Prostate gland (tissue), 2 donors: ENCODE measurements around the gene RSPH4A. TPM values are rescaled to one million over a fixed set of nuclear protein-coding genes. Genes with fewer than 3 reads are reported as not detected.

Experiments used
- DNase-seq: peaks from one replicate; pipeline ENCODE4 v3.0.0-alpha.2; 2019; ENCODE audit warnings: low spot score
- H3K27ac ChIP-seq, 2 donors: fragments of 200-600 bp; sonication (generic); 2 replicates each; pipeline ENCODE4 v1.5.1; 2017 to 2019
- H3K27me3 ChIP-seq: fragments of 200-600 bp; sonication (generic); replicated peaks from 2 replicates; pipeline ENCODE4 v1.5.1; 2019; ENCODE audit not compliant: insufficient read depth
- H3K36me3 ChIP-seq, 2 donors: fragments of 200-600 bp; sonication (generic); 1 replicate in 1 of 2; 2 replicates in 1 of 2; pipeline versions ENCODE4 v1.5.1 to v1.8.1; 2017 to 2019
- H3K4me1 ChIP-seq: fragments of 200-600 bp; sonication (generic); replicated peaks from 2 replicates; pipeline ENCODE4 v1.5.1; 2019
- H3K4me3 ChIP-seq, 2 donors: fragments of 200-600 bp; sonication (generic); 2 replicates each; pipeline ENCODE4 v1.5.1; 2017 to 2019
- H3K9me3 ChIP-seq: fragments of 200-600 bp; sonication (generic); 2 replicates; pipeline ENCODE4 v1.5.1; 2017
- CTCF ChIP-seq, 4 experiments: fragments of 200-600 bp in 2 of 4; fragments of 450-650 bp in 2 of 4; sonication (generic) in 2 of 4; IDR thresholded peaks; 1 replicate in 3 of 4; 2 replicates in 1 of 4; pipeline ENCODE4 v1.5.1; 2016 to 2019; ENCODE audit warnings: antibody characterized with exemption in 4 of 4, mild to moderate bottlenecking in 2 of 4, moderate library complexity in 2 of 4
- POLR2A ChIP-seq: fragments of 450-650 bp; IDR thresholded peaks from one replicate; pipeline ENCODE4 v1.6.1; 2016; ENCODE audit warnings: antibody characterized with exemption, mild to moderate bottlenecking
- POLR2AphosphoS5 ChIP-seq: sonication (generic); formaldehyde crosslinking; IDR thresholded peaks from one replicate; pipeline ENCODE4 v1.6.1; 2017; ENCODE audit warnings: antibody characterized with exemption
- WGBS: methylation state at CpG from one replicate; pipeline ENCODE4 v1.1.5; 2018; 5-methylcytosine and 5-hydroxymethylcytosine counted together
- intact Hi-C: fragments of 100-400 bp; cut with DNase I; formaldehyde crosslinking; loops from one replicate; pipeline ENCODE4 v1.14.2; 2022
- total RNA-seq, 2 donors: library from RNA; depleted of rRNA; stranded (reverse); fragments of >200 nt; gene quantifications; one replicate each; pipeline ENCODE4 v1.1.0, GENCODE V29; 2016

RSPH4A gene
- total RNA-seq, 2 donors from 2014 or later, result 0.23 to 1.5 TPM

GRCh38 chr6:116676021-116676420 lies 59.7 kb downstream of the RSPH4A start:
- H3K27ac ChIP-seq, result no peak overlapping the region
- intact Hi-C loops, result no loop called here
- no peaks in the 10 kb centered on the region for H3K27me3 ChIP-seq
- H3K9me3 ChIP-seq, result no peaks in the 10 kb centered on the region
- no peaks in the 10 kb centered on the region for H3K4me1 ChIP-seq
- no peak overlapping the region for H3K4me3 ChIP-seq
- no peaks in the 10 kb centered on the region for H3K36me3 ChIP-seq
- TF ChIP-seq CTCF (IDR thresholded peaks at IDR 0.05) (no peak), POLR2A (no peak), POLR2AphosphoS5 (no peak)
- DNase-seq, result no peak
- 82% methylated on average over 1 of the region's 1 CpG for WGBS

- TF ChIP-seq CTCF (IDR thresholded peaks at IDR 0.05) (peak in 2 of 4 experiments; percentile 16 to 27), POLR2AphosphoS5 (peak; percentile 84), POLR2A (peak; percentile 81)
Observed at GRCh38 chr6:116680880-116681672, 64.8 kb downstream of the RSPH4A start, which contains the start of gene KPNA5. Gene KPNA5 (plus strand): TSS chr6:116681211. CDS start chr6:116681335, 124 bp downstream.

GRCh38 chr6:116682334-116682712 lies 66.0 kb downstream of the RSPH4A start:
- no peaks in the 10 kb centered on the region for H3K36me3 ChIP-seq
- no peaks in the 10 kb centered on the region for H3K27me3 ChIP-seq
- peaks cover 3% of the 10 kb centered on the region for H3K4me1 ChIP-seq
- H3K27ac ChIP-seq, result no peak overlapping the region
- peak overlapping the region; percentile 66 to 67 for H3K4me3 ChIP-seq
- TF ChIP-seq POLR2AphosphoS5, result no peak
- no peak for TF ChIP-seq CTCF (IDR thresholded peaks at IDR 0.05)
- no peak for TF ChIP-seq POLR2A
- H3K9me3 ChIP-seq, result no peaks in the 10 kb centered on the region
- intact Hi-C loops, result loop anchor here (10.0 kb wide), 1 partner anchor 408 kb away; the partner anchor contains the start of gene TSPYL1
- 63% methylated on average over 5 of the region's 5 CpGs for WGBS
- DNase-seq, result no peak

More at GRCh38 chr6:116680880-116681672, 64.8 kb downstream of the RSPH4A start, which contains the start of gene KPNA5:
- intact Hi-C loops, result loop anchor here (10.0 kb wide), 1 partner anchor 406 kb away; the partner anchor contains the start of gene TSPYL1
- Histone ChIP-seq H3K27ac (peak within 1 kb of the TSS; percentile 90 to 95), H3K9me3 (no peaks in the 10 kb centered on the region), H3K36me3 (no peaks in the 10 kb centered on the region), H3K27me3 (no peaks in the 10 kb centered on the region), H3K4me1 (peaks cover 3% of the 10 kb centered on the region), H3K4me3 (peak within 1 kb of the TSS; percentile 66 to 67)
- DNase-seq, result peak; percentile 88
- WGBS, result under 1% methylated on average over 67 of the region's 69 CpGs

Other genes starting within 250 kb of the RSPH4A start
- 10 to 100 TPM; 15.8 to 36.5 TPM for gene DSE, start 245.5 kb upstream of the RSPH4A start, total RNA-seq
- 1 to 10 TPM; 6.3 to 6.7 TPM for gene CALHM6, start 155.1 kb upstream of the RSPH4A start, total RNA-seq
- 1 to 10 TPM in 1 of 2 donors, under 1 TPM in 1; 0.32 to 1.8 TPM for gene CALHM5, start 104.8 kb upstream of the RSPH4A start, total RNA-seq
- not detected for gene TRAPPC3L, start 70.8 kb upstream of the RSPH4A start, total RNA-seq
- under 1 TPM in 1 of 2 donors, not detected in 1; 0.57 TPM for gene CALHM4, start 62.7 kb upstream of the RSPH4A start, total RNA-seq
- gene RWDD1, start 45.0 kb upstream of the RSPH4A start, total RNA-seq, result 10 to 100 TPM; 26.7 to 40.3 TPM
- 10 to 100 TPM in 1 of 2 donors, 1 to 10 TPM in 1; 7.6 to 10.8 TPM for gene ZUP1, start 52.3 kb downstream of the RSPH4A start, total RNA-seq
- gene KPNA5, start 64.7 kb downstream of the RSPH4A start, total RNA-seq, result 10 to 100 TPM; 14.4 to 22.3 TPM
- 1 to 10 TPM; 1.5 to 5.9 TPM for gene FAM162B, start 149.2 kb downstream of the RSPH4A start, total RNA-seq
- under 1 TPM in 1 of 2 donors, not detected in 1; 0.18 TPM for gene GPRC6A, start 212.6 kb downstream of the RSPH4A start, total RNA-seq